ENCODE measurements around the gene FGGY.

The FGGY gene

GRCh38 chr1:59379371-59379728 is 82.5 kb downstream of the FGGY start:
- in situ Hi-C loops (cut with HindIII; ENCODE audit: low sequenced_read_pairs) = no loop called here
- H3K4me3 ChIP-seq (ENCODE audit: low read depth, low read length) = no peak overlapping the region
- DNase-seq (ENCODE audit: low read depth) = no peak
- TF ChIP-seq CTCF (IDR thresholded peaks at IDR 0.05; ENCODE audit: low read depth, low read length, missing control alignments) = no peak

- no peak for DNase-seq (ENCODE audit: low read depth)
- H3K4me3 ChIP-seq (ENCODE audit: low read depth, low read length) = no peak overlapping the region
- no peak for TF ChIP-seq CTCF (IDR thresholded peaks at IDR 0.05; ENCODE audit: low read depth, low read length, missing control alignments)
- in situ Hi-C loops (cut with HindIII; ENCODE audit: low sequenced_read_pairs) = no loop called here
Measured at GRCh38 chr1:59383963-59384362, 87.1 kb downstream of the FGGY start.

- no peak overlapping the region for H3K4me3 ChIP-seq (ENCODE audit: low read depth, low read length)
- in situ Hi-C loops (cut with HindIII; ENCODE audit: low sequenced_read_pairs) = no loop called here
- DNase-seq (ENCODE audit: low read depth) = no peak
- no peak for TF ChIP-seq CTCF (IDR thresholded peaks at IDR 0.05; ENCODE audit: low read depth, low read length, missing control alignments)
Measured at GRCh38 chr1:59384443-59384842, 87.5 kb downstream of the FGGY start.

GRCh38 chr1:59388191-59388590 is 91.3 kb downstream of the FGGY start:
- no peak for TF ChIP-seq CTCF (IDR thresholded peaks at IDR 0.05; ENCODE audit: low read depth, low read length, missing control alignments)
- in situ Hi-C loops (cut with HindIII; ENCODE audit: low sequenced_read_pairs) = no loop called here
- no peak overlapping the region for H3K4me3 ChIP-seq (ENCODE audit: low read depth, low read length)
- no peak for DNase-seq (ENCODE audit: low read depth)

GRCh38 chr1:59389847-59390246 is 93.0 kb downstream of the FGGY start:
- DNase-seq (ENCODE audit: low read depth) = no peak
- in situ Hi-C loops (cut with HindIII; ENCODE audit: low sequenced_read_pairs) = no loop called here
- H3K4me3 ChIP-seq (ENCODE audit: low read depth, low read length) = no peak overlapping the region
- TF ChIP-seq CTCF (IDR thresholded peaks at IDR 0.05; ENCODE audit: low read depth, low read length, missing control alignments) = no peak

GRCh38 chr1:59390307-59390706 is 93.4 kb downstream of the FGGY start:
- no peak overlapping the region for H3K4me3 ChIP-seq (ENCODE audit: low read depth, low read length)
- in situ Hi-C loops (cut with HindIII; ENCODE audit: low sequenced_read_pairs) = no loop called here
- DNase-seq (ENCODE audit: low read depth) = no peak
- no peak for TF ChIP-seq CTCF (IDR thresholded peaks at IDR 0.05; ENCODE audit: low read depth, low read length, missing control alignments)
